K562 (cell line): ENCODE measurements around the gene BPTF. TPM values are rescaled to one million over a fixed set of nuclear protein-coding genes. Genes with fewer than 3 reads are reported as not detected.
A peak's percentile ranks its signal among the peaks of the same experiment; 100 is the strongest.

Experiments
- CREBBP ChIP-seq: IDR thresholded peaks from one replicate; pipeline ENCODE4 v1.6.1; 2012; ENCODE audit warnings: low read depth, mild to moderate bottlenecking, control low read depth, inconsistent platforms, low read length
- E4F1 ChIP-seq: fragments of 250-450 bp; sonication (Bioruptor Pico); IDR thresholded peaks from 2 replicates; pipeline ENCODE4 v1.5.0; 2021; ENCODE audit warnings: mild to moderate bottlenecking, borderline replicate concordance
- FOXA1 ChIP-seq: fragments of 450-650 bp; IDR thresholded peaks from 2 replicates; pipeline ENCODE4 v1.6.1; 2016; ENCODE audit warnings: mild to moderate bottlenecking, borderline replicate concordance
- FOXJ2 ChIP-seq: fragments of 200-800 bp; sonication (Bioruptor generic); IDR thresholded peaks from 2 replicates; pipeline ENCODE4 v1.6.1; 2016; ENCODE audit warnings: missing genetic modification characterization, missing compliant biosample characterization
- ID3 ChIP-seq, 2 experiments: fragments of 250-450 bp in 1 of 2; fragments of 450-650 bp in 1 of 2; sonication (Bioruptor Pico) in 1 of 2; IDR thresholded peaks; 2 replicates each; pipeline versions ENCODE4 v1.6.1 to v1.8.0; 2016 to 2021; ENCODE audit warnings: mild to moderate bottlenecking in 2 of 2, moderate library complexity in 2 of 2, missing compliant biosample characterization in 1 of 2, missing genetic modification characterization in 1 of 2
- MNT ChIP-seq, 2 experiments: fragments of 450-650 bp; conservative IDR thresholded peaks; 2 replicates each; pipeline ENCODE4 v1.6.1; 2017; ENCODE audit warnings: mild to moderate bottlenecking in 2 of 2, moderate library complexity in 2 of 2
- PHF21A ChIP-seq: fragments of 450-650 bp; IDR thresholded peaks from 2 replicates; pipeline ENCODE4 v1.6.1; 2017; ENCODE audit warnings: low read depth, borderline replicate concordance
- RAD21 ChIP-seq, 2 experiments: fragments of 250-450 bp in 1 of 2; fragments of 450-650 bp in 1 of 2; sonication (Bioruptor Pico) in 1 of 2; formaldehyde crosslinking in 1 of 2; IDR thresholded peaks in 1 of 2; conservative IDR thresholded peaks in 1 of 2; 2 replicates each; pipeline versions ENCODE4 v1.4.0 to v1.8.0; 2020 to 2022; ENCODE audit warnings: mild to moderate bottlenecking in 2 of 2, moderate library complexity in 1 of 2
- RCOR1 ChIP-seq, 2 experiments: IDR thresholded peaks; 2 replicates each; pipeline ENCODE4 v1.6.1; 2012; ENCODE audit warnings: low read depth in 2 of 2, low read length in 2 of 2, borderline replicate concordance in 1 of 2, improper control_type of control experiment in 1 of 2
- SAP30 ChIP-seq: fragments of 200-600 bp; sonication (generic); IDR thresholded peaks from 2 replicates; pipeline ENCODE4 v1.6.1; 2012; ENCODE audit warnings: borderline replicate concordance, low read depth, mild to moderate bottlenecking, moderate library complexity, low read length, control low read depth, inconsistent platforms; ENCODE audit not compliant: insufficient read depth, poor library complexity, severe bottlenecking
- SIN3A ChIP-seq, 2 experiments: fragments of 150-350 bp in 1 of 2; IDR thresholded peaks; 2 replicates each; pipeline ENCODE4 v1.6.1; 2011 to 2016; ENCODE audit warnings: borderline replicate concordance in 2 of 2, low read depth in 2 of 2, low read length in 2 of 2, mild to moderate bottlenecking in 2 of 2, moderate library complexity in 2 of 2; ENCODE audit not compliant: control insufficient read depth in 1 of 2
- SIX5 ChIP-seq, 2 experiments: IDR thresholded peaks; 2 replicates each; pipeline ENCODE4 v1.6.1; 2011; ENCODE audit warnings: low read length in 2 of 2, borderline replicate concordance in 1 of 2, low read depth in 1 of 2, mild to moderate bottlenecking in 1 of 2, moderate library complexity in 1 of 2; ENCODE audit not compliant: insufficient read depth in 1 of 2
- XRCC3 ChIP-seq: fragments of 450-650 bp; IDR thresholded peaks from 2 replicates; pipeline ENCODE4 v1.6.1; 2017; ENCODE audit warnings: mild to moderate bottlenecking, moderate library complexity
- ZNF324 ChIP-seq: fragments of 250-450 bp; sonication (Bioruptor Pico); IDR thresholded peaks from 2 replicates; pipeline ENCODE4 v1.4.0; 2020; ENCODE audit warnings: mild to moderate bottlenecking
- ZNF511 ChIP-seq: sonication (generic); formaldehyde crosslinking; IDR thresholded peaks from 2 replicates; pipeline ENCODE4 v1.8.0; 2022; ENCODE audit warnings: mild to moderate bottlenecking, missing genetic modification reagents
- polyA plus RNA-seq, 8 experiments: library from polyadenylated mRNA; depleted of rRNA in 4 of 8; stranded (reverse) in 5 of 8; unstranded in 3 of 8; fragments of >200 nt; fragmentation: Nextera tagmentation in 2 of 8; fragmentation: Illumina TruSeq in 1 of 8; extraction: Ambion mirVana in 2 of 8; extraction: Trizol in 1 of 8; gene quantifications; 2 replicates each; pipeline versions ENCODE4 v1.2.1 to v1.2.3, GENCODE V29; 2011 to 2014; ENCODE audit warnings: inconsistent platforms in 1 of 8, missing spikeins in 1 of 8
- total RNA-seq, 7 experiments: library from RNA; depleted of rRNA in 6 of 7; stranded (reverse); fragments of >200 nt in 6 of 7; fragmentation: Illumina TruSeq in 2 of 7; extraction: Trizol in 2 of 7; gene quantifications; 2 replicates each; pipeline versions ENCODE4 v1.2.1 to v1.2.3, GENCODE V29; 2011 to 2021; ENCODE audit warnings: low replicate concordance in 1 of 7
- TF ChIP-seq, protein P1 (sequence below): fragments of 450-650 bp; formaldehyde crosslinking; IDR thresholded peaks from 2 replicates; pipeline ENCODE4 v1.4.0; 2020; ENCODE audit warnings: mild to moderate bottlenecking, moderate library complexity
- TF ChIP-seq, protein P2 (sequence below): fragments of 250-450 bp; sonication (Bioruptor Pico); IDR thresholded peaks from 2 replicates; pipeline ENCODE4 v1.9.0; 2021; ENCODE audit warnings: mild to moderate bottlenecking

The BPTF gene
- total and polyA plus RNA-seq, 9 of the 15 experiments (the other 6 are each of a cell fraction or from before 2014, with no cell fraction given): 12.5 to 52.1 (median 26.9) TPM

GRCh38 chr17:67833946-67834631 lies 8.8 kb downstream of the BPTF start (continued):
- peak; percentile 35 to 81; a peak in 2 of 4 replicates for TF ChIP-seq RAD21 (CRISPR knock-in tag; conservative IDR thresholded peaks at IDR 0.05 in 1 of 2, IDR thresholded peaks at IDR 0.05 in 1 of 2)
- no peak for TF ChIP-seq XRCC3
- 0 out of 4 replicates have a peak, but pooled peaks of 1 of the 2 experiments have one; percentile 29 for TF ChIP-seq MNT (conservative IDR thresholded peaks at IDR 0.05)
- TF ChIP-seq, protein P1, sequence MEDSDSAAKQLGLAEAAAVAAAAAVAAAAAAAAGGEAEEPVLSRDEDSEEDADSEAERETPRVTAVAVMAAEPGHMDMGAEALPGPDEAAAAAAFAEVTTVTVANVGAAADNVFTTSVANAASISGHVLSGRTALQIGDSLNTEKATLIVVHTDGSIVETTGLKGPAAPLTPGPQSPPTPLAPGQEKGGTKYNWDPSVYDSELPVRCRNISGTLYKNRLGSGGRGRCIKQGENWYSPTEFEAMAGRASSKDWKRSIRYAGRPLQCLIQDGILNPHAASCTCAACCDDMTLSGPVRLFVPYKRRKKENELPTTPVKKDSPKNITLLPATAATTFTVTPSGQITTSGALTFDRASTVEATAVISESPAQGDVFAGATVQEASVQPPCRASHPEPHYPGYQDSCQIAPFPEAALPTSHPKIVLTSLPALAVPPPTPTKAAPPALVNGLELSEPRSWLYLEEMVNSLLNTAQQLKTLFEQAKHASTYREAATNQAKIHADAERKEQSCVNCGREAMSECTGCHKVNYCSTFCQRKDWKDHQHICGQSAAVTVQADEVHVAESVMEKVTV: 0 out of 2 replicates have a peak, but pooled peaks have one; percentile 28
- TF ChIP-seq SAP30: no peak
- no peak for TF ChIP-seq SIN3A (IDR thresholded peaks at IDR 0.05; ENCODE audit: borderline replicate concordance in 2 of 2, control insufficient read depth in 1 of 2, low read depth in 2 of 2, low read length in 2 of 2)
- TF ChIP-seq, protein P2, sequence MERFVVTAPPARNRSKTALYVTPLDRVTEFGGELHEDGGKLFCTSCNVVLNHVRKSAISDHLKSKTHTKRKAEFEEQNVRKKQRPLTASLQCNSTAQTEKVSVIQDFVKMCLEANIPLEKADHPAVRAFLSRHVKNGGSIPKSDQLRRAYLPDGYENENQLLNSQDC (CRISPR knock-in tag): no peak
- TF ChIP-seq ZNF511 (CRISPR knock-in tag): no peak
- TF ChIP-seq RCOR1 (IDR thresholded peaks at IDR 0.05; ENCODE audit: borderline replicate concordance in 1 of 2, low read depth in 2 of 2, low read length in 2 of 2): 0 out of 4 replicates have a peak, but pooled peaks of 1 of the 2 experiments have one; percentile 23
- TF ChIP-seq PHF21A: no peak
- TF ChIP-seq E4F1: no peak
- TF ChIP-seq SIX5 (IDR thresholded peaks at IDR 0.05; ENCODE audit: borderline replicate concordance in 1 of 2, insufficient read depth in 1 of 2, low read depth in 1 of 2, low read length in 2 of 2): no peak
- no peak for TF ChIP-seq FOXJ2 (tag)
- no peak for TF ChIP-seq ID3 (CRISPR knock-in tag; IDR thresholded peaks at IDR 0.05)
- no peak for TF ChIP-seq ID3 (tag; IDR thresholded peaks at IDR 0.05)
- TF ChIP-seq ZNF324 (CRISPR knock-in tag): no peak
- no peak for TF ChIP-seq CREBBP
- no peak for TF ChIP-seq FOXA1
